ENCODE measurements around the gene TIGD2.

TIGD2 gene

GRCh38 chr4:89110986-89111832 lies at the start of gene TIGD2:
Gene TIGD2, plus strand, starts transcription at chr4:89111533. Its CDS starts 1,442 bp downstream, at chr4:89112975.
- CTCF ChIA-PET = interaction anchor here (0.6 kb wide), 2 partner anchors 86 to 580 kb away, joined by 3 read pairs; no protein-coding TSS in a partner anchor
- peak; percentile 95 for DNase-seq (ENCODE audit: extremely low spot score)
- POLR2A ChIA-PET = interaction anchor here (0.6 to 0.9 kb wide), 2 partner anchors 55 to 60 kb away, joined by 3 read pairs; no protein-coding TSS in a partner anchor
- TF ChIP-seq BHLHE40 (IDR thresholded peaks at IDR 0.05; ENCODE audit: borderline replicate concordance) (no peak), LEF1 (IDR thresholded peaks at IDR 0.05; ENCODE audit: borderline replicate concordance) (peak; percentile 53; the same call in 1 of the 2 replicates), L3MBTL2 (conservative IDR thresholded peaks at IDR 0.05) (peak; percentile 97), FOXK2 (IDR thresholded peaks at IDR 0.05) (peak; percentile 86), TARDBP (IDR thresholded peaks at IDR 0.05) (peak; percentile 53; the same call in 1 of the 2 replicates), PKNOX1 (IDR thresholded peaks at IDR 0.05) (no peak), SP1 (IDR thresholded peaks at IDR 0.05) (no peak), FOXM1 (IDR thresholded peaks at IDR 0.05; ENCODE audit: borderline replicate concordance) (0 out of 2 replicates have a peak, but pooled peaks have one; percentile 15), ELF4 (IDR thresholded peaks at IDR 0.05) (no peak), SUZ12 (IDR thresholded peaks at IDR 0.05) (no peak), FOXA1 (IDR thresholded peaks at IDR 0.05) (no peak)

- DNase-seq (ENCODE audit: extremely low spot score) = no peak
- TF ChIP-seq FOXA1 (IDR thresholded peaks at IDR 0.05) = no peak
- TF ChIP-seq L3MBTL2 (conservative IDR thresholded peaks at IDR 0.05) = no peak
- no peak for TF ChIP-seq ZNF384 (IDR thresholded peaks at IDR 0.05)
- TF ChIP-seq TARDBP (IDR thresholded peaks at IDR 0.05) = no peak
- TF ChIP-seq SP1 (IDR thresholded peaks at IDR 0.05) = no peak
- no peak for TF ChIP-seq BHLHE40 (IDR thresholded peaks at IDR 0.05; ENCODE audit: borderline replicate concordance)
- TF ChIP-seq CTBP1 (IDR thresholded peaks at IDR 0.05; ENCODE audit: borderline replicate concordance) = no peak
- CTCF ChIA-PET = no interaction called here
- POLR2A ChIA-PET = no interaction called here
Measured at GRCh38 chr4:89064848-89065247, 46.5 kb upstream of the TIGD2 start.

GRCh38 chr4:89067417-89067816 lies 43.9 kb upstream of the TIGD2 start:
- no peak for DNase-seq (ENCODE audit: extremely low spot score)
- POLR2A ChIA-PET = no interaction called here
- TF ChIP-seq PKNOX1 (IDR thresholded peaks at IDR 0.05) (no peak), FOXM1 (IDR thresholded peaks at IDR 0.05; ENCODE audit: borderline replicate concordance) (no peak)
- CTCF ChIA-PET = no interaction called here

- POLR2A ChIA-PET = no interaction called here
- no peak for DNase-seq (ENCODE audit: extremely low spot score)
- TF ChIP-seq BHLHE40 (IDR thresholded peaks at IDR 0.05; ENCODE audit: borderline replicate concordance) (no peak), FOXK2 (IDR thresholded peaks at IDR 0.05) (no peak), CTBP1 (IDR thresholded peaks at IDR 0.05; ENCODE audit: borderline replicate concordance) (no peak), LEF1 (IDR thresholded peaks at IDR 0.05; ENCODE audit: borderline replicate concordance) (no peak)
- CTCF ChIA-PET = interaction anchor here (0.6 kb wide), 1 partner anchor 256 kb away, joined by 3 read pairs; no protein-coding TSS in a partner anchor
Measured at GRCh38 chr4:89069481-89069880, 41.9 kb upstream of the TIGD2 start.

GRCh38 chr4:89070041-89070440 lies 41.3 kb upstream of the TIGD2 start:
- no peak for DNase-seq (ENCODE audit: extremely low spot score)
- CTCF ChIA-PET = interaction anchor here (0.6 kb wide), 1 partner anchor 256 kb away, joined by 3 read pairs; no protein-coding TSS in a partner anchor
- POLR2A ChIA-PET = no interaction called here
- TF ChIP-seq FOXM1 (IDR thresholded peaks at IDR 0.05; ENCODE audit: borderline replicate concordance) = no peak
- TF ChIP-seq BHLHE40 (IDR thresholded peaks at IDR 0.05; ENCODE audit: borderline replicate concordance) = no peak
- no peak for TF ChIP-seq FOXA1 (IDR thresholded peaks at IDR 0.05)
- no peak for TF ChIP-seq FOXK2 (IDR thresholded peaks at IDR 0.05)
- no peak for TF ChIP-seq LEF1 (IDR thresholded peaks at IDR 0.05; ENCODE audit: borderline replicate concordance)
- no peak for TF ChIP-seq PKNOX1 (IDR thresholded peaks at IDR 0.05)
- TF ChIP-seq L3MBTL2 (conservative IDR thresholded peaks at IDR 0.05) = no peak
- TF ChIP-seq HDGF (IDR thresholded peaks at IDR 0.05; ENCODE audit: borderline replicate concordance) = no peak
- TF ChIP-seq NFRKB (IDR thresholded peaks at IDR 0.05) = no peak
- TF ChIP-seq SUZ12 (IDR thresholded peaks at IDR 0.05) = no peak
- no peak for TF ChIP-seq ZNF384 (IDR thresholded peaks at IDR 0.05)
- TF ChIP-seq TARDBP (IDR thresholded peaks at IDR 0.05) = no peak
- TF ChIP-seq SP1 (IDR thresholded peaks at IDR 0.05) = no peak
- TF ChIP-seq ARNT (IDR thresholded peaks at IDR 0.05) = no peak
- no peak for TF ChIP-seq CTBP1 (IDR thresholded peaks at IDR 0.05; ENCODE audit: borderline replicate concordance)
- no peak for TF ChIP-seq ELF4 (IDR thresholded peaks at IDR 0.05)

GRCh38 chr4:89071311-89071710 lies 40.0 kb upstream of the TIGD2 start:
- CTCF ChIA-PET = interaction anchor here (0.6 kb wide), 1 partner anchor 47 kb away, joined by 3 read pairs; no protein-coding TSS in a partner anchor
- no peak for DNase-seq (ENCODE audit: extremely low spot score)
- TF ChIP-seq FOXK2 (IDR thresholded peaks at IDR 0.05) = no peak
- TF ChIP-seq NFRKB (IDR thresholded peaks at IDR 0.05) = no peak
- TF ChIP-seq LEF1 (IDR thresholded peaks at IDR 0.05; ENCODE audit: borderline replicate concordance) = no peak
- TF ChIP-seq BHLHE40 (IDR thresholded peaks at IDR 0.05; ENCODE audit: borderline replicate concordance) = no peak
- TF ChIP-seq TARDBP (IDR thresholded peaks at IDR 0.05) = no peak
- TF ChIP-seq ZNF384 (IDR thresholded peaks at IDR 0.05) = no peak
- TF ChIP-seq PKNOX1 (IDR thresholded peaks at IDR 0.05) = no peak
- TF ChIP-seq SUZ12 (IDR thresholded peaks at IDR 0.05) = no peak
- no peak for TF ChIP-seq SP1 (IDR thresholded peaks at IDR 0.05)
- no peak for TF ChIP-seq FOXM1 (IDR thresholded peaks at IDR 0.05; ENCODE audit: borderline replicate concordance)
- TF ChIP-seq ARNT (IDR thresholded peaks at IDR 0.05) = no peak
- TF ChIP-seq ELF4 (IDR thresholded peaks at IDR 0.05) = no peak
- POLR2A ChIA-PET = no interaction called here

Data from HEK293T (cell line).